A673 (cell line): Measurements from ENCODE around the gene MMP14. TPM values are rescaled to one million over a fixed set of nuclear protein-coding genes. Genes with fewer than 3 reads are reported as not detected.
A peak's percentile ranks its signal among the peaks of the same experiment; 100 is the strongest.

Experiments used
- BruUV-seq: library from RNA; stranded (reverse); fragments of 400-500 nt; replicated peaks from 2 replicates; lab custom pipeline; 2021; lab: Mats Ljungman, UMichigan
- CTCF ChIA-PET: fragments of 300-600 bp; sonication (Branson Sonifier 250); formaldehyde crosslinking; loops from one replicate; lab custom pipeline; 2022; ENCODE audit warnings: antibody characterized with exemption; lab: Charles Lee
- POLR2A ChIA-PET: fragments of 300-600 bp; sonication (Branson Sonifier 250); formaldehyde crosslinking; loops from one replicate; lab custom pipeline; 2022; ENCODE audit warnings: antibody characterized with exemption; ENCODE audit not compliant: low non-redundant PET; lab: Charles Lee
- DNase-seq: peaks from one replicate; pipeline ENCODE4 v3.0.0-alpha.2; 2015; ENCODE audit warnings: low spot score
- H3K27ac ChIP-seq: fragments of 200-600 bp; sonication (generic); 2 replicates; pipeline ENCODE4 v1.5.1; 2016; ENCODE audit warnings: mixed run types, low read depth, mild to moderate bottlenecking, mixed read lengths, antibody characterized with exemption, low read length; ENCODE audit not compliant: poor library complexity, severe bottlenecking
- H3K27me3 ChIP-seq: fragments of 200-600 bp; sonication (generic); replicated peaks from 2 replicates; pipeline ENCODE4 v1.6.1; 2017; ENCODE audit warnings: mixed run types, low read depth, mild to moderate bottlenecking, mixed read lengths, antibody characterized with exemption, low read length; ENCODE audit not compliant: insufficient read depth, poor library complexity
- H3K36me3 ChIP-seq: fragments of 200-600 bp; sonication (generic); 2 replicates; pipeline ENCODE4 v1.6.1; 2016; ENCODE audit warnings: mixed run types, mild to moderate bottlenecking, mixed read lengths, antibody characterized with exemption, low read length; ENCODE audit not compliant: insufficient read depth, poor library complexity, severe bottlenecking
- H3K4me1 ChIP-seq: fragments of 200-600 bp; sonication (generic); 2 replicates; pipeline ENCODE4 v1.6.1; 2017; ENCODE audit warnings: mixed run types, mild to moderate bottlenecking, mixed read lengths, antibody characterized with exemption, low read length; ENCODE audit not compliant: insufficient read depth, poor library complexity, severe bottlenecking
- H3K4me3 ChIP-seq: fragments of 200-600 bp; sonication (generic); 2 replicates; pipeline ENCODE4 v1.5.1; 2016; ENCODE audit warnings: low read depth, mixed run types, mild to moderate bottlenecking, mixed read lengths, low read length; ENCODE audit not compliant: poor library complexity, severe bottlenecking
- H3K9me3 ChIP-seq: fragments of 200-600 bp; sonication (generic); 2 replicates; pipeline ENCODE4 v1.6.1; 2016; ENCODE audit warnings: mixed run types, low read depth, mild to moderate bottlenecking, mixed read lengths, antibody characterized with exemption, low read length; ENCODE audit not compliant: poor library complexity, severe bottlenecking
- EZH2 ChIP-seq: fragments of 200-600 bp; sonication (generic); IDR thresholded peaks from 2 replicates; pipeline ENCODE4 v1.6.1; 2017; ENCODE audit warnings: borderline replicate concordance, low read depth, mild to moderate bottlenecking, mixed read lengths, antibody characterized with exemption, low read length; ENCODE audit not compliant: poor library complexity, severe bottlenecking
- intact Hi-C: fragments of 100-400 bp; cut with micrococcal nuclease; formaldehyde crosslinking; loops from one replicate; pipeline ENCODE4 v1.10.0; 2022; ENCODE audit not compliant: unreplicated experiment
- total RNA-seq: library from RNA; stranded (reverse); gene quantifications from 2 replicates; pipeline ENCODE4 v1.2.3, GENCODE V29; 2021
- TF ChIP-seq, protein P1 (sequence below): fragments of 300-800, 200-600 bp; sonication (generic); conservative IDR thresholded peaks from 2 replicates; pipeline ENCODE4 v1.5.1; 2017; ENCODE audit warnings: low read depth, mild to moderate bottlenecking, antibody characterized with exemption, low read length, moderate library complexity, mixed read lengths

Gene MMP14
- total RNA-seq, 1 experiment from 2014 or later = 91.3 TPM

GRCh38 chr14:22837114-22837749 is 847 bp downstream of the MMP14 start:
- POLR2A ChIA-PET = interaction anchor here (0.6 kb wide), 1 partner anchor 71 kb away, joined by 3 read pairs; no protein-coding TSS in a partner anchor
- intact Hi-C loops = no loop called here
- peaks cover 28% of the 10 kb centered on the region for H3K36me3 ChIP-seq
- no peak for TF ChIP-seq EZH2
- TF ChIP-seq, protein P1, sequence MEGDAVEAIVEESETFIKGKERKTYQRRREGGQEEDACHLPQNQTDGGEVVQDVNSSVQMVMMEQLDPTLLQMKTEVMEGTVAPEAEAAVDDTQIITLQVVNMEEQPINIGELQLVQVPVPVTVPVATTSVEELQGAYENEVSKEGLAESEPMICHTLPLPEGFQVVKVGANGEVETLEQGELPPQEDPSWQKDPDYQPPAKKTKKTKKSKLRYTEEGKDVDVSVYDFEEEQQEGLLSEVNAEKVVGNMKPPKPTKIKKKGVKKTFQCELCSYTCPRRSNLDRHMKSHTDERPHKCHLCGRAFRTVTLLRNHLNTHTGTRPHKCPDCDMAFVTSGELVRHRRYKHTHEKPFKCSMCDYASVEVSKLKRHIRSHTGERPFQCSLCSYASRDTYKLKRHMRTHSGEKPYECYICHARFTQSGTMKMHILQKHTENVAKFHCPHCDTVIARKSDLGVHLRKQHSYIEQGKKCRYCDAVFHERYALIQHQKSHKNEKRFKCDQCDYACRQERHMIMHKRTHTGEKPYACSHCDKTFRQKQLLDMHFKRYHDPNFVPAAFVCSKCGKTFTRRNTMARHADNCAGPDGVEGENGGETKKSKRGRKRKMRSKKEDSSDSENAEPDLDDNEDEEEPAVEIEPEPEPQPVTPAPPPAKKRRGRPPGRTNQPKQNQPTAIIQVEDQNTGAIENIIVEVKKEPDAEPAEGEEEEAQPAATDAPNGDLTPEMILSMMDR = 0 out of 2 replicates have a peak, but pooled peaks have one; percentile 19
- H3K4me3 ChIP-seq = peak overlapping the region; percentile 79
- peaks cover 20% of the 10 kb centered on the region for H3K4me1 ChIP-seq
- H3K27ac ChIP-seq = peak overlapping the region; percentile 89
- no peaks in the 10 kb centered on the region for H3K27me3 ChIP-seq
- no TSS peak for BruUV-seq
- peak; percentile 74 for DNase-seq
- CTCF ChIA-PET = interaction anchor here (0.6 to 1.9 kb wide), 7 partner anchors 13 to 276 kb away, joined by 3 to 8 read pairs (median 3); no protein-coding TSS in a partner anchor
- no peaks in the 10 kb centered on the region for H3K9me3 ChIP-seq

DNA sequence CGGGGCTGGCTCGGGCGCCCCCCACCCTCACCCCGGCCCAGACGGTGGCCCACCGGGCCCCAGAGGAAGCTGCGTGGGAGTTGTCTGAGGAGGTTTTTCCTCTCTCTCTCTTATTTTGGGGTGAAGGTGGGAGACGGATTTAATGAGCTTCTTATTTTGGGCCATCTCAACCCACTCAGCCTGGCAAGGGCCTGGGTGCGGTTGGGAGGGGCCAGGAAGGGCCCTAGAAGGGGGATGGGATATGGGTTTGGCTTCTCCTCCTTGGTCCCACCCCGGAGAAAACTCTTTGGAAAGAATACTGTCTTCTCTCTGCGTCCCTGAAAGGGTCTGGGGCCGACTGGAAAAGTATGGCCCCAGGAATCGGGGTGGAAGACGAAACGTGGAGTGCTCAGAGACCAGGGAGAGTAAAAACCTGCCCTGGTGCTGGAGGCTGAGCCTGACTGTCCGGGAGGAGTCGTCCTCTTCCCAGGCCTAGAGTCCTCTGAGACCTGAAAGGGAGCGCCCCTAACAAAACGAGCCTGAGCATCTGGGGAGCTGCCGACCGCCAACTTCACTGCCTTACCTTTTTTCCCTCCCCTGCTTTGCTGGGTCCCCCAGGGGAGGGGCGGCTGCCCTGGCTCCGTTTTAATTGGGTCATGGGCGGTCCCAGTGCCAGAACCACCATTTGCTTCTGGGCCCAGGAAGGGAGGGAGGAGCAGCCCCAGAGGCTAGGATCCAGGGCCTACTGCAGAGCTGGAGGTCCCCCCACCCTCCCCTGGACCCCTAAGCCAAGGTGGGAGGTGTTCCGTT is 1.6 kb downstream of the MMP14 start:
- BruUV-seq = no TSS peak
- peak; percentile 55 for DNase-seq
- TF ChIP-seq, protein P1 = no peak
- ChIA-PET POLR2A (no interaction called here), CTCF (interaction anchor here (0.5 to 1.9 kb wide), 7 partner anchors 15 to 276 kb away, joined by 3 to 11 read pairs (median 3); no protein-coding TSS in a partner anchor)
- intact Hi-C loops = no loop called here
- peak overlapping the region; percentile 79 for H3K4me3 ChIP-seq
- peaks cover 35% of the 10 kb centered on the region for H3K36me3 ChIP-seq
- peaks cover 20% of the 10 kb centered on the region for H3K4me1 ChIP-seq
- no peaks in the 10 kb centered on the region for H3K27me3 ChIP-seq
- H3K27ac ChIP-seq = peak overlapping the region; percentile 89
- no peaks in the 10 kb centered on the region for H3K9me3 ChIP-seq

GRCh38 chr14:22838631-22839041 is 2.3 kb downstream of the MMP14 start:
- Histone ChIP-seq H3K4me1 (peaks cover 20% of the 10 kb centered on the region), H3K9me3 (no peaks in the 10 kb centered on the region), H3K36me3 (peaks cover 34% of the 10 kb centered on the region), H3K27me3 (no peaks in the 10 kb centered on the region), H3K4me3 (peak overlapping the region; percentile 79), H3K27ac (peak overlapping the region; percentile 89)
- BruUV-seq = no TSS peak
- intact Hi-C loops = no loop called here
- DNase-seq = no peak
- ChIA-PET POLR2A (no interaction called here), CTCF (interaction anchor here (0.5 to 0.6 kb wide), 2 partner anchors 14 to 223 kb away, joined by 3 to 11 read pairs; no protein-coding TSS in a partner anchor)
- TF ChIP-seq EZH2 = no peak
- TF ChIP-seq, protein P1 = no peak
